Skeletal muscle tissue (tissue), 4 donors: ENCODE data around the gene MLLT1. TPM values are rescaled to one million over a fixed set of nuclear protein-coding genes. Genes with fewer than 3 reads are reported as not detected.
A peak's percentile ranks its signal among the peaks of the same experiment; 100 is the strongest.

Source experiments
- H3K27ac ChIP-seq: one replicate; pipeline ENCODE4 v1.7.0; 2013; ENCODE audit warnings: mild to moderate bottlenecking, low read depth, low read length, inconsistent platforms
- H3K27me3 ChIP-seq, 3 donors: one replicate each; pipeline ENCODE4 v1.7.0; 2013; ENCODE audit warnings: low read length in 3 of 3; ENCODE audit not compliant: control insufficient read depth in 3 of 3, insufficient read depth in 3 of 3
- H3K36me3 ChIP-seq, 3 donors: one replicate each; pipeline ENCODE4 v1.7.0; 2013; ENCODE audit warnings: low read length in 3 of 3; ENCODE audit not compliant: control insufficient read depth in 3 of 3, insufficient read depth in 3 of 3
- H3K4me1 ChIP-seq, 3 donors: one replicate each; pipeline ENCODE4 v1.7.0; 2013; ENCODE audit warnings: low read length in 3 of 3, mild to moderate bottlenecking in 3 of 3; ENCODE audit not compliant: control insufficient read depth in 3 of 3, insufficient read depth in 3 of 3
- H3K4me3 ChIP-seq, 3 donors: one replicate each; pipeline ENCODE4 v1.7.0; 2013; ENCODE audit warnings: low read length in 3 of 3
- H3K9ac ChIP-seq, 3 donors: one replicate each; pipeline ENCODE4 v1.7.0; 2013; ENCODE audit warnings: low read length in 3 of 3, mild to moderate bottlenecking in 3 of 3, moderate library complexity in 2 of 3, low read depth in 1 of 3
- H3K9me3 ChIP-seq, 3 donors: one replicate each; pipeline ENCODE4 v1.7.0; 2013; ENCODE audit warnings: low read length in 3 of 3; ENCODE audit not compliant: control insufficient read depth in 3 of 3
- total RNA-seq: library from RNA; depleted of rRNA; stranded (reverse); fragments of >200 nt; gene quantifications from one replicate; pipeline ENCODE4 v1.2.3, GENCODE V29; 2014
- donor health status: Osteomylitis.

Gene MLLT1
- total RNA-seq, 1 donor from 2014 or later, result 2.6 TPM

- H3K27me3 ChIP-seq, result no peaks in the 10 kb centered on the region
- peaks cover 4 to 13% (median 11%) of the 10 kb centered on the region in 3 donors for H3K36me3 ChIP-seq
- H3K9ac ChIP-seq, result peak overlapping the region in 2 of 3 donors; percentile 57 to 64
- H3K9me3 ChIP-seq, result no peaks in the 10 kb centered on the region
- peak overlapping the region; percentile 69 for H3K27ac ChIP-seq
- H3K4me3 ChIP-seq, result peak overlapping the region in 1 of 3 donors; percentile 36
- peaks cover 43 to 61% (median 59%) of the 10 kb centered on the region in 3 donors for H3K4me1 ChIP-seq
Measured at GRCh38 chr19:6232601-6233055, 47.1 kb downstream of the MLLT1 start.

- no peak overlapping the region for H3K4me3 ChIP-seq
- H3K36me3 ChIP-seq, result peaks cover 11 to 20% (median 13%) of the 10 kb centered on the region in 3 donors
- no peaks in the 10 kb centered on the region for H3K9me3 ChIP-seq
- H3K27ac ChIP-seq, result no peak overlapping the region
- no peak overlapping the region for H3K9ac ChIP-seq
- no peaks in the 10 kb centered on the region for H3K27me3 ChIP-seq
- peaks cover 30 to 48% (median 44%) of the 10 kb centered on the region in 3 donors for H3K4me1 ChIP-seq
Measured at GRCh38 chr19:6230991-6231448, 48.8 kb downstream of the MLLT1 start.

GRCh38 chr19:6229951-6230712 is 49.6 kb downstream of the MLLT1 start:
- Histone ChIP-seq H3K4me3 (no peak overlapping the region), H3K9me3 (no peaks in the 10 kb centered on the region), H3K27me3 (no peaks in the 10 kb centered on the region), H3K27ac (no peak overlapping the region), H3K36me3 (peaks cover 11 to 22% (median 16%) of the 10 kb centered on the region in 3 donors), H3K9ac (no peak overlapping the region), H3K4me1 (peaks cover 24 to 41% (median 38%) of the 10 kb centered on the region in 3 donors)

- peak overlapping the region in 1 of 3 donors; percentile 25 for H3K9ac ChIP-seq
- H3K4me3 ChIP-seq, result no peak overlapping the region
- no peaks in the 10 kb centered on the region for H3K27me3 ChIP-seq
- peaks cover 11 to 22% (median 16%) of the 10 kb centered on the region in 3 donors for H3K36me3 ChIP-seq
- peaks cover 27 to 39% (median 35%) of the 10 kb centered on the region in 3 donors for H3K4me1 ChIP-seq
- H3K27ac ChIP-seq, result no peak overlapping the region
- no peaks in the 10 kb centered on the region for H3K9me3 ChIP-seq
Measured at GRCh38 chr19:6229216-6229913, 50.4 kb downstream of the MLLT1 start.

GRCh38 chr19:6228551-6229215 is 51.1 kb downstream of the MLLT1 start:
- no peaks in the 10 kb centered on the region for H3K9me3 ChIP-seq
- peaks cover 27 to 39% (median 35%) of the 10 kb centered on the region in 3 donors for H3K4me1 ChIP-seq
- no peaks in the 10 kb centered on the region for H3K27me3 ChIP-seq
- no peak overlapping the region for H3K27ac ChIP-seq
- H3K4me3 ChIP-seq, result no peak overlapping the region
- H3K36me3 ChIP-seq, result peaks cover 11 to 22% (median 16%) of the 10 kb centered on the region in 3 donors
- H3K9ac ChIP-seq, result no peak overlapping the region

GRCh38 chr19:6227936-6228325 is 51.8 kb downstream of the MLLT1 start:
- no peaks in the 10 kb centered on the region for H3K9me3 ChIP-seq
- H3K36me3 ChIP-seq, result peaks cover 11 to 22% (median 16%) of the 10 kb centered on the region in 3 donors
- no peak overlapping the region for H3K4me3 ChIP-seq
- no peak overlapping the region for H3K27ac ChIP-seq
- H3K27me3 ChIP-seq, result no peaks in the 10 kb centered on the region
- H3K9ac ChIP-seq, result no peak overlapping the region
- peaks cover 27 to 39% (median 35%) of the 10 kb centered on the region in 3 donors for H3K4me1 ChIP-seq

GRCh38 chr19:6227156-6227935 is 52.4 kb downstream of the MLLT1 start:
- Histone ChIP-seq H3K4me1 (peaks cover 27 to 39% (median 35%) of the 10 kb centered on the region in 3 donors), H3K27me3 (no peaks in the 10 kb centered on the region), H3K9me3 (no peaks in the 10 kb centered on the region), H3K4me3 (no peak overlapping the region), H3K36me3 (peaks cover 11 to 22% (median 16%) of the 10 kb centered on the region in 3 donors), H3K27ac (no peak overlapping the region), H3K9ac (no peak overlapping the region)

GRCh38 chr19:6226444-6227155 is 53.2 kb downstream of the MLLT1 start:
- no peak overlapping the region for H3K4me3 ChIP-seq
- H3K4me1 ChIP-seq, result peaks cover 27 to 38% (median 34%) of the 10 kb centered on the region in 3 donors
- no peak overlapping the region for H3K9ac ChIP-seq
- H3K36me3 ChIP-seq, result peaks cover 15 to 27% (median 20%) of the 10 kb centered on the region in 3 donors
- no peaks in the 10 kb centered on the region for H3K27me3 ChIP-seq
- H3K9me3 ChIP-seq, result no peaks in the 10 kb centered on the region
- no peak overlapping the region for H3K27ac ChIP-seq

GRCh38 chr19:6226012-6226411 is 53.8 kb downstream of the MLLT1 start:
- no peak overlapping the region for H3K27ac ChIP-seq
- H3K9ac ChIP-seq, result no peak overlapping the region
- no peaks in the 10 kb centered on the region for H3K9me3 ChIP-seq
- peaks cover 27 to 43% (median 40%) of the 10 kb centered on the region in 3 donors for H3K4me1 ChIP-seq
- H3K36me3 ChIP-seq, result peaks cover 21 to 28% (median 26%) of the 10 kb centered on the region in 3 donors
- H3K27me3 ChIP-seq, result no peaks in the 10 kb centered on the region
- H3K4me3 ChIP-seq, result no peak overlapping the region
